Bronchial epithelial cell (primary cell): ENCODE data around the gene TMEM51. TPM values are rescaled to one million over a fixed set of nuclear protein-coding genes. Genes with fewer than 3 reads are reported as not detected.

Experiments
- DNase-seq: peaks from one replicate; pipeline ENCODE4 v3.0.0-alpha.2; 2010; ENCODE audit warnings: low read depth
- FAIRE-seq: peaks from 2 replicates; lab custom pipeline; 2011; peaks lifted over from hg19 to GRCh38; lab: Jason Lieb, UNC
- H3K27me3 ChIP-seq: 2 replicates; pipeline ENCODE4 v1.5.1; 2011; ENCODE audit warnings: low read length; ENCODE audit not compliant: control insufficient read depth, insufficient read depth
- H3K36me3 ChIP-seq: 2 replicates; pipeline ENCODE4 v1.5.1; 2011; ENCODE audit warnings: low read length; ENCODE audit not compliant: control insufficient read depth, insufficient read depth
- H3K4me3 ChIP-seq: 2 replicates; pipeline ENCODE4 v1.5.1; 2011; ENCODE audit warnings: mild to moderate bottlenecking, low read depth, low read length, control low read depth
- CTCF ChIP-seq: IDR thresholded peaks from 2 replicates; pipeline ENCODE4 v1.5.1; 2011; ENCODE audit warnings: mild to moderate bottlenecking, moderate library complexity, low read length, control low read depth, inconsistent platforms; ENCODE audit not compliant: insufficient read depth, severe bottlenecking
- total RNA-seq: library from RNA; depleted of rRNA; stranded (reverse); fragments of >200 nt; gene quantifications from 2 replicates; pipeline ENCODE4 v1.2.1, GENCODE V29; 2014

TMEM51 gene
- total RNA-seq = 5.3 and 6.4 TPM in 2 replicates

GRCh38 chr1:15153184-15153841 is at the start of gene TMEM51:
Gene TMEM51, plus strand, starts transcription at chr1:15153747. Its CDS starts 61,341 bp downstream, at chr1:15215088.
- peak within 1 kb of the TSS; percentile 63 for H3K4me3 ChIP-seq
- DNase-seq (peak; percentile 64), FAIRE-seq (no peak)
- TF ChIP-seq CTCF = no peak
- no peaks in the 10 kb centered on the region for H3K36me3 ChIP-seq
- no peaks in the 10 kb centered on the region for H3K27me3 ChIP-seq

GRCh38 chr1:15103906-15104305 is 49.6 kb upstream of the TMEM51 start:
- DNase-seq = no peak
- Histone ChIP-seq H3K27me3 (no peaks in the 10 kb centered on the region), H3K4me3 (no peak overlapping the region), H3K36me3 (no peaks in the 10 kb centered on the region)
- no peak for FAIRE-seq
- no peak for TF ChIP-seq CTCF

GRCh38 chr1:15104768-15105167 is 48.8 kb upstream of the TMEM51 start:
- DNase-seq = no peak
- no peak for FAIRE-seq
- H3K4me3 ChIP-seq = no peak overlapping the region
- H3K36me3 ChIP-seq = no peaks in the 10 kb centered on the region
- no peak for TF ChIP-seq CTCF
- H3K27me3 ChIP-seq = no peaks in the 10 kb centered on the region

GRCh38 chr1:15106608-15107007 is 46.9 kb upstream of the TMEM51 start:
- FAIRE-seq = peak; percentile 68
- no peaks in the 10 kb centered on the region for H3K27me3 ChIP-seq
- TF ChIP-seq CTCF = no peak
- no peaks in the 10 kb centered on the region for H3K36me3 ChIP-seq
- peak; percentile 15 for DNase-seq
- H3K4me3 ChIP-seq = no peak overlapping the region

- no peaks in the 10 kb centered on the region for H3K27me3 ChIP-seq
- no peak for FAIRE-seq
- DNase-seq = no peak
- H3K4me3 ChIP-seq = no peak overlapping the region
- no peak for TF ChIP-seq CTCF
- H3K36me3 ChIP-seq = no peaks in the 10 kb centered on the region
These were observed 46.4 kb upstream of the TMEM51 start for GRCh38 chr1:15107058-15107687.
